ENCODE data around the gene NTM.

NTM gene

GRCh38 chr11:132062031-132062430 is 691.6 kb downstream of the NTM start:
- Histone ChIP-seq H3K27ac (replicated peaks) (no peak overlapping the region), H3K27me3 (ENCODE audit: insufficient read depth, poor library complexity, severe bottlenecking) (no peaks in the 10 kb centered on the region), H3K4me3 (replicated peaks; ENCODE audit: insufficient read depth, low read length) (no peak overlapping the region)
- DNase-seq (ENCODE audit: low read depth in 1 of 2, low spot score in 1 of 2): no peak
- TF ChIP-seq SPI1 (IDR thresholded peaks at IDR 0.05; ENCODE audit: borderline replicate concordance, low read depth) (no peak), CTCF (IDR thresholded peaks at IDR 0.05; ENCODE audit: insufficient read depth, low read length) (no peak), POLR2AphosphoS5 (IDR thresholded peaks at IDR 0.05; ENCODE audit: low read depth) (no peak), GABPA (IDR thresholded peaks at IDR 0.05; ENCODE audit: low read depth) (no peak)
- TF ChIP-seq, protein P1, sequence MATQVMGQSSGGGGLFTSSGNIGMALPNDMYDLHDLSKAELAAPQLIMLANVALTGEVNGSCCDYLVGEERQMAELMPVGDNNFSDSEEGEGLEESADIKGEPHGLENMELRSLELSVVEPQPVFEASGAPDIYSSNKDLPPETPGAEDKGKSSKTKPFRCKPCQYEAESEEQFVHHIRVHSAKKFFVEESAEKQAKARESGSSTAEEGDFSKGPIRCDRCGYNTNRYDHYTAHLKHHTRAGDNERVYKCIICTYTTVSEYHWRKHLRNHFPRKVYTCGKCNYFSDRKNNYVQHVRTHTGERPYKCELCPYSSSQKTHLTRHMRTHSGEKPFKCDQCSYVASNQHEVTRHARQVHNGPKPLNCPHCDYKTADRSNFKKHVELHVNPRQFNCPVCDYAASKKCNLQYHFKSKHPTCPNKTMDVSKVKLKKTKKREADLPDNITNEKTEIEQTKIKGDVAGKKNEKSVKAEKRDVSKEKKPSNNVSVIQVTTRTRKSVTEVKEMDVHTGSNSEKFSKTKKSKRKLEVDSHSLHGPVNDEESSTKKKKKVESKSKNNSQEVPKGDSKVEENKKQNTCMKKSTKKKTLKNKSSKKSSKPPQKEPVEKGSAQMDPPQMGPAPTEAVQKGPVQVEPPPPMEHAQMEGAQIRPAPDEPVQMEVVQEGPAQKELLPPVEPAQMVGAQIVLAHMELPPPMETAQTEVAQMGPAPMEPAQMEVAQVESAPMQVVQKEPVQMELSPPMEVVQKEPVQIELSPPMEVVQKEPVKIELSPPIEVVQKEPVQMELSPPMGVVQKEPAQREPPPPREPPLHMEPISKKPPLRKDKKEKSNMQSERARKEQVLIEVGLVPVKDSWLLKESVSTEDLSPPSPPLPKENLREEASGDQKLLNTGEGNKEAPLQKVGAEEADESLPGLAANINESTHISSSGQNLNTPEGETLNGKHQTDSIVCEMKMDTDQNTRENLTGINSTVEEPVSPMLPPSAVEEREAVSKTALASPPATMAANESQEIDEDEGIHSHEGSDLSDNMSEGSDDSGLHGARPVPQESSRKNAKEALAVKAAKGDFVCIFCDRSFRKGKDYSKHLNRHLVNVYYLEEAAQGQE (IDR thresholded peaks at IDR 0.05; ENCODE audit: insufficient replicate concordance, low read depth): no peak

- Histone ChIP-seq H3K27ac (replicated peaks) (no peak overlapping the region), H3K4me3 (replicated peaks; ENCODE audit: insufficient read depth, low read length) (no peak overlapping the region), H3K27me3 (ENCODE audit: insufficient read depth, poor library complexity, severe bottlenecking) (no peaks in the 10 kb centered on the region)
- no peak for DNase-seq (ENCODE audit: low read depth in 1 of 2, low spot score in 1 of 2)
- TF ChIP-seq CTCF (IDR thresholded peaks at IDR 0.05; ENCODE audit: insufficient read depth, low read length) (no peak), POLR2AphosphoS5 (IDR thresholded peaks at IDR 0.05; ENCODE audit: low read depth) (no peak), GABPA (IDR thresholded peaks at IDR 0.05; ENCODE audit: low read depth) (no peak), SPI1 (IDR thresholded peaks at IDR 0.05; ENCODE audit: borderline replicate concordance, low read depth) (no peak)
- TF ChIP-seq, protein P1 (IDR thresholded peaks at IDR 0.05; ENCODE audit: insufficient replicate concordance, low read depth): no peak
These were observed 692.1 kb downstream of the NTM start for GRCh38 chr11:132062541-132062940.

- no peak for TF ChIP-seq GABPA (IDR thresholded peaks at IDR 0.05; ENCODE audit: low read depth)
- TF ChIP-seq, protein P1 (IDR thresholded peaks at IDR 0.05; ENCODE audit: insufficient replicate concordance, low read depth): no peak
- no peak overlapping the region for H3K27ac ChIP-seq (replicated peaks)
- H3K27me3 ChIP-seq (ENCODE audit: insufficient read depth, poor library complexity, severe bottlenecking): no peaks in the 10 kb centered on the region
- no peak overlapping the region for H3K4me3 ChIP-seq (replicated peaks; ENCODE audit: insufficient read depth, low read length)
- peak in 1 of 2 experiments; percentile 54 for DNase-seq (ENCODE audit: low read depth in 1 of 2, low spot score in 1 of 2)
These were observed 694.7 kb downstream of the NTM start for GRCh38 chr11:132064987-132065620.
